Lower lobe of right lung (tissue), 2 donors: ENCODE data around the gene MTHFSD. TPM values are rescaled to one million over a fixed set of nuclear protein-coding genes. Genes with fewer than 3 reads are reported as not detected.

Experiments
- ATAC-seq, 2 donors: fragments of 200-7000 bp; cut with Tn5 transposase; one replicate each; pipeline ENCODE4 v1.9.1; 2020 to 2022; ENCODE audit warnings: mild to moderate bottlenecking in 2 of 2, moderate library complexity in 2 of 2
- DNase-seq: peaks from one replicate; pipeline ENCODE4 v3.0.0-alpha.2; 2020
- H3K27ac ChIP-seq: fragments of 200-600 bp; one replicate; pipeline ENCODE4 v1.8.0; 2022
- H3K27me3 ChIP-seq: fragments of 200-600 bp; one replicate; pipeline ENCODE4 v1.8.0; 2022; ENCODE audit warnings: low read depth
- H3K36me3 ChIP-seq: fragments of 200-600 bp; one replicate; pipeline ENCODE4 v1.8.0; 2022; ENCODE audit warnings: mild to moderate bottlenecking
- H3K4me1 ChIP-seq: fragments of 200-600 bp; one replicate; pipeline ENCODE4 v1.8.0; 2022
- H3K4me3 ChIP-seq: fragments of 200-600 bp; one replicate; pipeline ENCODE4 v1.8.0; 2022; ENCODE audit warnings: mild to moderate bottlenecking
- H3K9me3 ChIP-seq: fragments of 200-600 bp; one replicate; pipeline ENCODE4 v1.8.0; 2022
- intact Hi-C: fragments of 100-400 bp; cut with DNase I; formaldehyde crosslinking; loops from one replicate; pipeline ENCODE4 v1.11.0; 2022
- total RNA-seq: library from RNA; stranded (reverse); fragmentation: NEBNext Ultra II Directional; extraction: Animal tissue kit (Norgen Biotek cat#: 25700); gene quantifications from one replicate; pipeline ENCODE4 v1.2.1, GENCODE V29; 2021
- TF ChIP-seq, protein P1 (sequence below): fragments of 200-600 bp; IDR thresholded peaks from one replicate; pipeline ENCODE4 v1.8.0; 2022; ENCODE audit warnings: antibody characterized with exemption, mild to moderate bottlenecking
- donor health status: DM: no; HTN: yes; CAD: no; lungs with severe emphysema.

Gene MTHFSD
- total RNA-seq, 1 donor from 2014 or later: 21.2 TPM

- H3K27me3 ChIP-seq: peaks cover 24% of the 10 kb centered on the region
- no peaks in the 10 kb centered on the region for H3K9me3 ChIP-seq
- H3K27ac ChIP-seq: no peak overlapping the region
- no peaks in the 10 kb centered on the region for H3K4me1 ChIP-seq
- DNase-seq: no peak
- no peak for ATAC-seq
- TF ChIP-seq, protein P1, sequence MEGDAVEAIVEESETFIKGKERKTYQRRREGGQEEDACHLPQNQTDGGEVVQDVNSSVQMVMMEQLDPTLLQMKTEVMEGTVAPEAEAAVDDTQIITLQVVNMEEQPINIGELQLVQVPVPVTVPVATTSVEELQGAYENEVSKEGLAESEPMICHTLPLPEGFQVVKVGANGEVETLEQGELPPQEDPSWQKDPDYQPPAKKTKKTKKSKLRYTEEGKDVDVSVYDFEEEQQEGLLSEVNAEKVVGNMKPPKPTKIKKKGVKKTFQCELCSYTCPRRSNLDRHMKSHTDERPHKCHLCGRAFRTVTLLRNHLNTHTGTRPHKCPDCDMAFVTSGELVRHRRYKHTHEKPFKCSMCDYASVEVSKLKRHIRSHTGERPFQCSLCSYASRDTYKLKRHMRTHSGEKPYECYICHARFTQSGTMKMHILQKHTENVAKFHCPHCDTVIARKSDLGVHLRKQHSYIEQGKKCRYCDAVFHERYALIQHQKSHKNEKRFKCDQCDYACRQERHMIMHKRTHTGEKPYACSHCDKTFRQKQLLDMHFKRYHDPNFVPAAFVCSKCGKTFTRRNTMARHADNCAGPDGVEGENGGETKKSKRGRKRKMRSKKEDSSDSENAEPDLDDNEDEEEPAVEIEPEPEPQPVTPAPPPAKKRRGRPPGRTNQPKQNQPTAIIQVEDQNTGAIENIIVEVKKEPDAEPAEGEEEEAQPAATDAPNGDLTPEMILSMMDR: no peak
- intact Hi-C loops: no loop called here
- no peak overlapping the region for H3K4me3 ChIP-seq
- no peaks in the 10 kb centered on the region for H3K36me3 ChIP-seq
Observed at GRCh38 chr16:86584726-86585721, 30.0 kb upstream of the MTHFSD start.

- Histone ChIP-seq H3K36me3 (no peaks in the 10 kb centered on the region), H3K4me3 (no peak overlapping the region), H3K4me1 (no peaks in the 10 kb centered on the region), H3K9me3 (no peaks in the 10 kb centered on the region), H3K27me3 (peaks cover 33% of the 10 kb centered on the region), H3K27ac (no peak overlapping the region)
- intact Hi-C loops: no loop called here
- TF ChIP-seq, protein P1: no peak
- ATAC-seq (no peak), DNase-seq (no peak)
Observed at GRCh38 chr16:86584071-86584685, 29.1 kb upstream of the MTHFSD start.

- ATAC-seq (no peak), DNase-seq (no peak)
- Histone ChIP-seq H3K27ac (no peak overlapping the region), H3K4me1 (peaks cover 12% of the 10 kb centered on the region), H3K36me3 (no peaks in the 10 kb centered on the region), H3K9me3 (no peaks in the 10 kb centered on the region), H3K27me3 (peaks cover 59% of the 10 kb centered on the region), H3K4me3 (no peak overlapping the region)
- intact Hi-C loops: no loop called here
- TF ChIP-seq, protein P1: no peak
Observed at GRCh38 chr16:86581458-86581857, 26.4 kb upstream of the MTHFSD start.

- no peak overlapping the region for H3K4me3 ChIP-seq
- ATAC-seq (no peak), DNase-seq (no peak)
- no peaks in the 10 kb centered on the region for H3K9me3 ChIP-seq
- no peak overlapping the region for H3K27ac ChIP-seq
- H3K4me1 ChIP-seq: peaks cover 19% of the 10 kb centered on the region
- TF ChIP-seq, protein P1: no peak
- intact Hi-C loops: no loop called here
- H3K27me3 ChIP-seq: peaks cover 65% of the 10 kb centered on the region
- no peaks in the 10 kb centered on the region for H3K36me3 ChIP-seq
Observed at GRCh38 chr16:86580791-86581170, 25.7 kb upstream of the MTHFSD start.

DNA sequence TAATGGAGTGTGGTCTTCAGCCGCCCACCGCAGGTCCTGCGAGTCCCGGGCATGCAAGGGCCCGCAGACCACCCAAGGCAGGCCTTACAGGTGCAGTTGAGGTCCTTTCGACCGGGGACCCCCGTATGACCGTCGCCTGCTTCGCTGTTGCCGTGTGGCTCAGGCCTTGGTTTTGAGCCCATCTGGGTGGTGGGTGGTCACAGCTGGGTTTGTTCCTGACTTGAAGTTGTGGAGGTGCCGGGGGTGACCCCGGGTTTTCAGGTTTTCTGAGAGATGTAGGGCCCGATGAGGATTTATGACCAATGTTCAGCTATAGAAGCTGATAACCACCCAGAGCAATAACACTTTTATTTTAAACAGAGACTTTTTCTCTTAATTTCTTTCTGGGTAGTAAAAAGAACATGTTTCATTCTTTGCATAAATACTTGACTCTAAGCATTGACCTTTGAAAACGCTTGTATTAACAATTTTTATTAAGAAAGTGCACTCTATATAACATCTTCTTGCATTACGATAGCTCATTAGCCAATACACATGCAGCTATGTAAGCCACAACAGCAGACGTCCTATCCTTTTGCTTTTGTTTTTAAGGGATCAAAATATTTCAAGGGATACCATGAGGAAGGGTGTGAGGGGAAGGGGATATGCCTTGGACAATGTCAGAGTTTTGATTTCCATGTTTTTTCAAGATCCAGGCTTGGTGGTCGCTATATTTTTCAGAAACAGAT, 25.2 kb upstream of the MTHFSD start:
- TF ChIP-seq, protein P1: no peak
- no peaks in the 10 kb centered on the region for H3K9me3 ChIP-seq
- intact Hi-C loops: no loop called here
- H3K27ac ChIP-seq: no peak overlapping the region
- ATAC-seq: no peak
- H3K36me3 ChIP-seq: no peaks in the 10 kb centered on the region
- DNase-seq: no peak
- peaks cover 25% of the 10 kb centered on the region for H3K4me1 ChIP-seq
- H3K4me3 ChIP-seq: peak overlapping the region; percentile 41
- H3K27me3 ChIP-seq: peaks cover 71% of the 10 kb centered on the region
